HEK293T (cell line): Measurements from ENCODE around the gene TMEM19.

Experiments
- ARNT ChIP-seq: fragments of 450-650 bp; IDR thresholded peaks from 2 replicates; pipeline ENCODE4 v1.6.1; 2017; ENCODE audit warnings: mild to moderate bottlenecking
- BHLHE40 ChIP-seq: fragments of 450-650 bp; IDR thresholded peaks from 2 replicates; pipeline ENCODE4 v1.6.1; 2016; ENCODE audit warnings: mild to moderate bottlenecking, moderate library complexity, borderline replicate concordance
- ELF4 ChIP-seq: fragments of 450-650 bp; IDR thresholded peaks from 2 replicates; pipeline ENCODE4 v1.6.1; 2017; ENCODE audit warnings: antibody characterized with exemption
- FOXA1 ChIP-seq: fragments of 450-650 bp; IDR thresholded peaks from 2 replicates; pipeline ENCODE4 v1.6.1; 2016; ENCODE audit warnings: mild to moderate bottlenecking
- FOXK2 ChIP-seq: fragments of 450-650 bp; IDR thresholded peaks from 2 replicates; pipeline ENCODE4 v1.6.1; 2016; ENCODE audit warnings: mild to moderate bottlenecking
- FOXM1 ChIP-seq: fragments of 450-650 bp; IDR thresholded peaks from 2 replicates; pipeline ENCODE4 v1.6.1; 2017; ENCODE audit warnings: mild to moderate bottlenecking, borderline replicate concordance
- HDGF ChIP-seq: fragments of 450-650 bp; IDR thresholded peaks from 2 replicates; pipeline ENCODE4 v1.6.1; 2017; ENCODE audit warnings: antibody characterized with exemption, borderline replicate concordance
- SP1 ChIP-seq: fragments of 450-650 bp; IDR thresholded peaks from 2 replicates; pipeline ENCODE4 v1.6.1; 2017
- ZNF384 ChIP-seq: fragments of 450-650 bp; IDR thresholded peaks from 2 replicates; pipeline ENCODE4 v1.6.1; 2016

DNA sequence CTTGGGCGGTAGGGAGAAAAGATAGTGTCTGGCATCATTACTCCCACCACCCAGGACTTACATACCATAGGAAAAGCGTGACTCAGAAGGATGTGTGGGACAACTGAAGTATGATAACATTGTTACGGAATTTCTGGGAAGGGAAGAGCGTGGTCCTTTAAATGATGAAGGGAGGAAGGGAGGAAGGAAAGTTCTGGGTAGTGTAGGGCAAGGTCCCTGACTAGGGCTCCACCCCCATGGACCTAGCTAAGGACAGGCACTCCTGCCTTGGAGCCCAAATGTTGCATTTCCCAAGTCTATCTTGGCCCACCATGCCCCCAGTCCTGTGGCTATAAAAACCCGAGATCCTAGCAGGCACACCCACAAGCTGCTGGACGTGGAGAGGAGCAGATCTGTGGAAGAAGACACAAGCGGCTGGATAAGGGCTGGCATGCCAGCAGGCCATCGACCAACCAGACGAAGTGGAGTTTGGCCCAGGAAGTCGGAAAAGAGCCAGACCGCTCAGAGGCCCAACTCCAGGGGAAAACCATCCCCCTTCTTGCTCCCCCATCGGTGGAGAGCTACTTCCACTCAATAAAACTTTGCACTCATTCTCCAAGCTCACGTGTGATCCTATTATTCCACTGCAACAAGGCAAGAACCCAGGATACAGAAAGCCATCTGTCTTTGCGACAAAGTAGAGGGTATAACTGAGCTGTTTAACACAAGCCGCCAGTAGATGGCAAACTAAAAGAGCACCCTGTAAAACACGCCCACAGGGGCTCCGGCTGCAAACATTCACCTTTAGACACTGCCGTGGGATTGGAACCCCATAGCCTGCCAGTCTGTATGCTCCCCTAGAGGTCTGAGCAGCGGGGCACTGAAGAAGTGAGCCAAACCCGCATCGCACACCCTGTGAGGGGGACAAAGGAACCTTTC, 45.8 kb downstream of the TMEM19 start:
- TF ChIP-seq HDGF (no peak), ARNT (no peak), FOXA1 (no peak), FOXM1 (no peak), SP1 (no peak), ELF4 (no peak), FOXK2 (no peak), ZNF384 (no peak), BHLHE40 (no peak)
